ENCODE measurements around the gene PGA3. TPM values are rescaled to one million over a fixed set of nuclear protein-coding genes. Genes with fewer than 3 reads are reported as not detected.
"Not testable (repeated sequence)": the region's sequence is repeated elsewhere in the genome, so short reads cannot be mapped to it uniquely, and the experiment has no call there.

Gene PGA3
- total RNA-seq, 2 experiments from 2014 or later = not detected

DNA sequence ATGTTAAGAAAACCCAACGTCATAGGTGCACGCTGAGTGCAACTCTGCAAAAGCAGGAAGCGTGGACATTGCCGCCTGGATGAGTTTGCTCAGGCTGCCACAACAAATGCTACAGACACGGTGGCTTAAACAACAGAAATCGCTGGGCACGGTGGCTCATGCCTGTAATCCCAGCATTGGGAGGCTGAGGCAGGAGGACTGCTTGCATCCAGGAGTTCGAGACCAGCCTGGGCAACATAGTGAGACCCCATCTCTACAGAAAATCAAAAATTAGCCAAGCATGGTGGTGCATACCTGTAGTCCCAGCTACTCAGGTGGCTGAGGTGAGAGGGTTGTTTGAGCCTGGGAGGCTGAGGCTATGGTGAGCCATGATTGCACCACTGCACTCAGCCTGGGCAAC, 13.4 kb upstream of the PGA3 start:
- Mint-ChIP-seq H3K27ac (no peak overlapping the region), H3K27me3 (peaks cover 6% of the 10 kb centered on the region), H3K9me3 (ENCODE audit: low read depth) (no peaks in the 10 kb centered on the region), H3K4me3 (no peak overlapping the region), H3K4me1 (peaks cover 2% of the 10 kb centered on the region), H3K36me3 (ENCODE audit: low read depth) (no peaks in the 10 kb centered on the region)
- DNase-seq (no peak), ATAC-seq (no peak)
- CTCF ChIA-PET = interaction anchor here (0.7 to 2.7 kb wide), 3 partner anchors 221 to 359 kb away, joined by 3 to 11 read pairs (median 3); partner anchors contain the start of gene PTGDR2
- POLR2A ChIA-PET = no interaction called here
- intact Hi-C loops (cut with DNase I, micrococcal nuclease) = loop anchor here in 1 of 2 experiments (5.0 kb wide), 2 partner anchors 163 to 413 kb away; no protein-coding TSS in a partner anchor

DNA sequence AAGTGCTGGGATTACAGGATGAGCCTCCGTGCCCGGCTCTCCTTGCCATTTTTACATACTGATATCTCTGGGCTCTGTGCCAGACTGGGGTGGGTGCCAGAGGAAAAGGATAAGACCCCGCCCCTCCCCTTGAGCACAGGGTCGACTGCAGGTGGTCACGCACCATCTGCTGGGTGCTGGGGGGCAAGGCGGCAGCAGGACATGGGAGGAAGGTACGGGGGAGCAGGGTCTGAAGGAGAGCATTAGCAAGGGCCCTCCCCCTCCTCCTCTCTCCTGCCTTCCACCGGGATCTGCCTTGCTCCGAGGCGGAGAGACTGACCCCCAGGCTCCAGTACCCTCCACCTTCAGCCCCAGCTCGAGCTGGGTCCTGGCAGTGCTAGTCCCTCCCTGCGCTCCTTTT, 9.7 kb upstream of the PGA3 start:
- Mint-ChIP-seq H3K4me1 (no peaks in the 10 kb centered on the region), H3K4me3 (no peak overlapping the region), H3K27me3 (peaks cover 10% of the 10 kb centered on the region), H3K27ac (no peak overlapping the region), H3K36me3 (ENCODE audit: low read depth) (no peaks in the 10 kb centered on the region), H3K9me3 (ENCODE audit: low read depth) (no peaks in the 10 kb centered on the region)
- intact Hi-C loops (cut with DNase I, micrococcal nuclease) = no loop called here
- ChIA-PET POLR2A (no interaction called here), CTCF (interaction anchor here (0.5 kb wide), 1 partner anchor 436 kb away, joined by 5 read pairs; no protein-coding TSS in a partner anchor)
- DNase-seq (no peak), ATAC-seq (no peak)

DNA sequence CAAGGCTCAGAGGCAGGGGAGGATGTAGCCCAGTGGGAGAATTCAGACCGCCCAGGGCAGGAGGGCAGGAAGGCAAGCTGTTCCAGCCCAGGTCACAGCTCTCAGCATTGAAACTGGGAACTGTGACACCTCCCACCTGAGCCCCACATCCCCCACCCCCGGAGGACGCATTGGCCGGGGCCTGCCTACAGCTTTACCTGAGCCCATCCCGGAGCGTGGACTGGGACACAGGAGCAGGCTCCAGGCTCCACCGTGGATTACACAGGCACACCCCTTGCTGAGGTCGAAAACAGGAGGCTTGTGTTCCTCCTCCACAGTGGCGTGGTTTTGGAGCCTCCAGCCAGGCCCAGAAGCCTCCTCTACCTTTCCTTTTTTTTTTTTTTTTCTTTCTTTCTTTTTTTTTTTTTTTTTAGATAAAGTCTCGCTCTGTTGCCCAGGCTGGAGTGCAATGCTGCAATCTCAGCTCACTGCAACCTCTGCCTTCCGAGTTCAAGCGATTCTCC, 9.1 kb upstream of the PGA3 start:
- H3K4me3 Mint-ChIP-seq = no peak overlapping the region
- intact Hi-C loops (cut with DNase I, micrococcal nuclease) = no loop called here
- POLR2A ChIA-PET = no interaction called here
- no peak overlapping the region for H3K27ac Mint-ChIP-seq
- peaks cover 1% of the 10 kb centered on the region for H3K9me3 Mint-ChIP-seq (ENCODE audit: low read depth)
- peaks cover 10% of the 10 kb centered on the region for H3K27me3 Mint-ChIP-seq
- ATAC-seq (no peak), DNase-seq (no peak)
- CTCF ChIA-PET = interaction anchor here (0.5 to 0.6 kb wide), 2 partner anchors 224 to 435 kb away, joined by 3 to 5 read pairs; no protein-coding TSS in a partner anchor
- H3K36me3 Mint-ChIP-seq (ENCODE audit: low read depth) = no peaks in the 10 kb centered on the region
- H3K4me1 Mint-ChIP-seq = no peaks in the 10 kb centered on the region

DNA sequence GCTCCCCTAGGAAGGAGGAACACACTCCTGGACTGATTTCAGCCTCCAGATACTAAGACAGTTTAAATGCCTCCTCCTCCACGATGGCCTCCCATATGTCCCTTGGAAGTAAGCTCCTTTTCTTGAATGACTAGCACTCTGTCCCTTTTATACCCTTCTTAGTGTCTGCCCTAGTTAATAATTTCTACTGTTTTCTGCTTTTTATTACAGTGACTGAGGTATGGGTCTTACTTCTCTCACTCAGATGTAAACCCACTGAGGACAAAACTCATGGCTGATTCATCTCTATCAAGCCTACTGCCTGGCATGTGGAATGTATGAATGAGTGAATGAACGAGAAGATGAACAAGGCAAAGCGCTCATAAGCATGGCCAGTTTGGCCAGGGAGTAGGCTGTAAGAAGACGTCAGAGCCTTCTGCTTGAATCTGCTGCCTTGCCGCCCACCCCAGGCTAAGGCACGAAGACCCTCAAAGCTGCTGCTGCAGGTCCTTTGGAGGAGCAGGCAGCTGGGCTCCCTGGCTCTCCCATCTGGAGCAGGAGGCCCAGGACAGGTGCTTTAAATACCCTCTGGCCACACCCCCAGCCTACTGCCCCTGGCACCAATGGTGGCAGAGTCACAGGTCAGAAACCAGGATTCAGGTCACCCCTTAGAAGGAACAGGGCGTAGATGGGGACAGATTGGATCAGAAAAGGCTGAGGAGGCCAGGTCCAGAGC, 8.2 kb upstream of the PGA3 start:
- POLR2A ChIA-PET = interaction anchor here (0.7 kb wide), 1 partner anchor 305 kb away, joined by 3 read pairs; no protein-coding TSS in a partner anchor

DNA sequence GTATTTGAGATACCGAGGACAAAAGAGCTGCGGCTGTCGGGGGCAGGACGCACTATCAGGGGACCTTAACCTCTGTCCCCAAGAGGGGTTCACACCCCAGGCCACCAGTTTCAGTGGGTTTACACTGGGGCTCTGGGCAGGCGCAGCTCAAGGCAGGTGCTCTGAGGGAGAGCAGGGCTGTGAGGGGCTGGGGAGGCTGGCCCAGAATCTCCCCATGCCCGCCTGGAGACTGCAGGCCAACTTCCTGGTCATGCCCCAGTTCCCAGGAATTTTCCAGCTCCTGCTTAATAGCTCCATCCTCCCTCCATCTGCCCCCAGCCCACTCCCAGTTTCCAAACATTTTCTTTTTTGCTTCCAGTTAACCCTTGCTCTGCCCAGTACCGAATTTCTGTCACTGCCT, 7.6 kb upstream of the PGA3 start:
- H3K27me3 Mint-ChIP-seq = peaks cover 12% of the 10 kb centered on the region
- peaks cover 3% of the 10 kb centered on the region for H3K9me3 Mint-ChIP-seq (ENCODE audit: low read depth)
- no peaks in the 10 kb centered on the region for H3K36me3 Mint-ChIP-seq (ENCODE audit: low read depth)
- H3K4me3 Mint-ChIP-seq = no peak overlapping the region
- no peak for ATAC-seq
- H3K4me1 Mint-ChIP-seq = no peaks in the 10 kb centered on the region
- intact Hi-C loops (cut with DNase I, micrococcal nuclease) = no loop called here
- ChIA-PET POLR2A (interaction anchor here (0.7 kb wide), 1 partner anchor 306 kb away, joined by 3 read pairs; no protein-coding TSS in a partner anchor), CTCF (interaction anchor here (1.5 kb wide), 1 partner anchor 365 kb away, joined by 4 read pairs; no protein-coding TSS in a partner anchor)
- no peak for DNase-seq
- H3K27ac Mint-ChIP-seq = no peak overlapping the region

More for the DNA sequence above, 8.2 kb upstream of the PGA3 start:
- Mint-ChIP-seq H3K4me1 (no peaks in the 10 kb centered on the region), H3K4me3 (no peak overlapping the region), H3K27me3 (peaks cover 12% of the 10 kb centered on the region), H3K36me3 (ENCODE audit: low read depth) (no peaks in the 10 kb centered on the region), H3K27ac (no peak overlapping the region), H3K9me3 (ENCODE audit: low read depth) (peaks cover 3% of the 10 kb centered on the region)
- intact Hi-C loops (cut with DNase I, micrococcal nuclease) = no loop called here
- DNase-seq (no peak), ATAC-seq (no peak)
- CTCF ChIA-PET = interaction anchor here (0.6 kb wide), 1 partner anchor 225 kb away, joined by 3 read pairs; no protein-coding TSS in a partner anchor

DNA sequence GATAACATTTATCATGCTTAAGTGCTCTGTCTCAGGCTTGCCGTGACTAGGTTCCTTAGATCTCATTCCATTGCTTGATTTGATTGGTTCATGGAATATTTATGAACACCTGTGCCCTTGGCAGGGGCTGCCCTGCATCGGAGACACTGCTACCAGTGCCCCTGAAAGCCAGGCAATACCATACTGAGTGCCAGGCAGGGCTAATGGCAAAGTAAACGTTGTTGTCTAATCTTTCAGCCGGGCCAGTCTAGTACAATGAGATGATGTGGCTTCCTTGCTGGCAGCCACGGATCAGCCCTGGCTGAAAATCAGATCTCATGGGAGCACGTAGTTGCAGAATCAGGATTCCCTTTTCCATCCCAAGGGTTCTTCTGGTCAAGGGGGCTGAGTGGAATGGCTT, 5.0 kb upstream of the PGA3 start:
- Mint-ChIP-seq H3K27ac (no peak overlapping the region), H3K36me3 (ENCODE audit: low read depth) (no peaks in the 10 kb centered on the region), H3K27me3 (peaks cover 19% of the 10 kb centered on the region), H3K4me3 (no peak overlapping the region), H3K9me3 (ENCODE audit: low read depth) (peaks cover 3% of the 10 kb centered on the region), H3K4me1 (no peaks in the 10 kb centered on the region)
- intact Hi-C loops (cut with DNase I, micrococcal nuclease) = no loop called here
- CTCF ChIA-PET = interaction anchor here (1.1 kb wide), 1 partner anchor 11 kb away, joined by 3 read pairs; no protein-coding TSS in a partner anchor
- no peak for DNase-seq
- no peak for ATAC-seq
- POLR2A ChIA-PET = no interaction called here

DNA sequence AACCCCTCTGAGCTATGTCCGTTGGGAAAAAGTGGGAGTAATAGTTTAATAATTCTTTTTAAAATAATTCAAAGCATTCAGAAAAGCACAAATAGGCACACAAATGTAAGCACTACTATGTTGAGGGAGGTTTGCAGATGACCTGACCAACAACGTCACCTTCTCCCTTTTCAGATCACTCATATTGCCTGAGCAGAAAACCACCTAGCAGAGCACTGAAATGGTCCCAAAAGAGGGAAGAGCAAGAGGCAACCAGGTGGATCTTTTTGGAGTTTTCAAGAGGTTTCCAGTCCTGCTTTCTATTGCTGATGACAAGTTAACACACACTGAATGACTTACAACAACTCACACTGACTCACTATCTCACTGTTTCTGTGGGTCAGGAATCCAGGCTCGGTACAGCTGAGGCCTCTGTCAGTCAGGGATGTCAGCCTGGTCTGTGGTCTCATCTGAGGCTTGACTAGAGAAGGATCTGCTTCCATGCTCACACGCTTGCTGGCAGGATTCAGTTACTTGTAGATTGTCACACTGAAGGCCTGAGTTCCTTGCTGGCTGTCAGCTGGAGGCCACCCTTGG, 4.3 kb upstream of the PGA3 start:
- ChIA-PET POLR2A (no interaction called here), CTCF (no interaction called here)
- peaks cover 3% of the 10 kb centered on the region for H3K9me3 Mint-ChIP-seq (ENCODE audit: low read depth)
- H3K4me3 Mint-ChIP-seq = no peak overlapping the region
- H3K4me1 Mint-ChIP-seq = no peaks in the 10 kb centered on the region
- intact Hi-C loops (cut with DNase I, micrococcal nuclease) = no loop called here
- H3K27me3 Mint-ChIP-seq = peaks cover 16% of the 10 kb centered on the region
- ATAC-seq (no peak), DNase-seq (no peak)
- no peaks in the 10 kb centered on the region for H3K36me3 Mint-ChIP-seq (ENCODE audit: low read depth)
- H3K27ac Mint-ChIP-seq = no peak overlapping the region

DNA sequence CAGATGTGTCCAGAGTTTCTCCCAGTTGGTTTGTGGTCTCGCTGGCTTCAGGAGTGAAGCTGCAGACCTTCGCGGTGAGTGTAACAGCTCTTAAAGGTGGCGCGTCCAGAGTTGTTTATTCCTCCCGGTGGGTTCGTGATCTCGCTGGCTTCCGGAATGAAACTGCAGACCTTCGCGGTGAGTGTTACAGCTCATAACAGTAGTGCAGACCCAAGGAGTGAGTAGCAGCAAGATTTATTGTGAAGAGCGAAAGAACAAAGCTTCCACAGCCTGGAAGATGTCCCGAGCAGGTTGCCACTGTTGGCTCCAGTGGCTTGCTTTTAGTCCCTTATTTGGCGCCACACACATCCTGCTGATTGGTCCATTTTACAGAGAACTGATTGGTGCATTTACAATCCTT, 1.8 kb upstream of the PGA3 start:
- Mint-ChIP-seq H3K4me3 (no peak overlapping the region), H3K27me3 (peaks cover 12% of the 10 kb centered on the region), H3K27ac (no peak overlapping the region), H3K36me3 (ENCODE audit: low read depth) (no peaks in the 10 kb centered on the region), H3K9me3 (ENCODE audit: low read depth) (peaks cover 3% of the 10 kb centered on the region), H3K4me1 (no peaks in the 10 kb centered on the region)
- POLR2A ChIA-PET = no interaction called here
- DNase-seq (no peak), ATAC-seq (no peak)
- CTCF ChIA-PET = interaction anchor here (0.8 kb wide), 1 partner anchor 370 kb away, joined by 3 read pairs; no protein-coding TSS in a partner anchor
- intact Hi-C loops (cut with DNase I, micrococcal nuclease) = no loop called here

DNA sequence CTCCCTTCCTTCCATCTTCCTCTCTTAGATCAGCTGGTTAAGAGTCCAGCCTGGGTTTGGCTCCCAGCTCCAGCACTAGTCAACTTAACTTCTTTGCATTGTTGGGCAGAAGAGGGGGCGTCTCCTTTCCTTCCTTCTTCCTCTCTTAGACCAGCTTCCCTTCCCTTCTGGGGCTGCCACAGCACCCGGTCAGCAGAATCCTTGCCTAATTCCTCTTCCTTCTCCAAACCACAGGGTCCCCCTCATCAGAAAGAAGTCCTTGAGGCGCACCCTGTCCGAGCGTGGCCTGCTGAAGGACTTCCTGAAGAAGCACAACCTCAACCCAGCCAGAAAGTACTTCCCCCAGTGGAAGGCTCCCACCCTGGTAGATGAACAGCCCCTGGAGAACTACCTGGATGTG, 558 bp downstream of the PGA3 start:
- H3K36me3 Mint-ChIP-seq (ENCODE audit: low read depth); intact Hi-C loops (cut with DNase I, micrococcal nuclease); CTCF ChIA-PET; H3K27ac Mint-ChIP-seq; H3K4me1 Mint-ChIP-seq; H3K9me3 Mint-ChIP-seq (ENCODE audit: low read depth); H3K4me3 Mint-ChIP-seq; POLR2A ChIA-PET; DNase-seq; ATAC-seq: not testable (repeated sequence)
- H3K27me3 Mint-ChIP-seq = peaks cover 12% of the 10 kb centered on the region

DNA sequence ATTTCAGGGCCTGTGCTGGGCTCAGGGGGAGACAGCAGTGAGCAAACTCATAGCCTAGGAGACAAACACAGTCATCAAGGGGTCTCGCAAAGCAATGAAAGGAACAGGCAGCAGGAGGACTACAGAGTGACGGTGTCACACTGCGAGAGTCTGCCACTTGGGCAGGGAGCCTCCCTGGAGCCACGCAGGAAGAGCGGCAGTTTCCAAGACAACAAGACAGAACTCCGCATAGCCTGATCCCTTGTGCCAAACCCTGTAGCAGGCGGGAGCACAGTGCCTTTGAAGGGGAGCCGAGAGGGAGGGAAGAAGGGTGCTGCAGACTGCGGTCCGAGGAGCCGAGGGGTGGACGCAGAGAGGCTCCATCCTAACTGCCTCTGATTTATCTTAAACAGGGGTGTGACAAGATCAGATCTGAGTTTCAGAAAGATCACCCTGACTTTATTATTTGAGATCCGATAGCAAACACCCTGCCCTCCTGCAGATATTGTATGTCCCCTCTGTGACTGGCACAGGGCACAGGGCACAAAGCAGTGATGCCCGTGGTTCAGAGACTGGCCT, 1.3 kb downstream of the PGA3 start:
- H3K36me3 Mint-ChIP-seq (ENCODE audit: low read depth); POLR2A ChIA-PET; intact Hi-C loops (cut with DNase I, micrococcal nuclease); H3K27ac Mint-ChIP-seq; H3K9me3 Mint-ChIP-seq (ENCODE audit: low read depth); DNase-seq; CTCF ChIA-PET; ATAC-seq; H3K4me1 Mint-ChIP-seq; H3K4me3 Mint-ChIP-seq: not testable (repeated sequence)
- H3K27me3 Mint-ChIP-seq = peaks cover 11% of the 10 kb centered on the region

DNA sequence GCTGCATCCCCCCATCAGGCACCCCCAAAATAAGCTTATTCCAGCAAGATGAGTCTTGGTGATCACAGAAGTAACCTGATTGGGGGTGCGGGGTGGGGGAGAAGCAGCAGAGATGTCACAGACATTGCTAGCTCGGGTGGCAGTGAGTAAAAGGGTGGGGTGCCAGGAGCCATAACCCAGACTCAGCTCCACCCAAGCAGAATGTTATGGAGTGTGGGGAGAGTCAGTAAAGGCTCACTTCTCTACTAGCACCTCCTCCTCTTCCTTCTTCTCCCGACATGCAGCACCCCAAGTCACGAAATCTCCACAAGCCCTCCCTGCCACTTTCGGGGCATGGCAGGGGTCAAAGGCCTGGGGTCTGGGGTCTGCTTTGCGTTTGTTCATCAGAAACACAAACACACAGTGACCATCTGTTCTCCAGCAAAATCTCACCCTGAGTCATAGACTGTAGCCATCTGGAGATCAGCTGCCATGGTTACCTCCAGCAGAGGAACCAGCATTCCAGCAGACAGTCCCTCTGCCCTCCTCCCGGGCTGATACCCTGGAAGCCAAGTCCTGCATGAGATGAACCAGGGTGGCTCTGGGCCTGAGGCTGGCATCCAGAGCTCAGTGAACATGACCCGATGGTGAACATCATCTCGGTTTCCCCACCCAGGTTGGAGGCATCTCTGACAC, 4.5 kb downstream of the PGA3 start:
- intact Hi-C loops (cut with DNase I, micrococcal nuclease); H3K4me3 Mint-ChIP-seq; POLR2A ChIA-PET; DNase-seq; H3K27ac Mint-ChIP-seq; H3K9me3 Mint-ChIP-seq (ENCODE audit: low read depth); H3K4me1 Mint-ChIP-seq; ATAC-seq; CTCF ChIA-PET; H3K27me3 Mint-ChIP-seq; H3K36me3 Mint-ChIP-seq (ENCODE audit: low read depth): not testable (repeated sequence)
